Measurements from ENCODE around the gene CNOT4. TPM values are rescaled to one million over a fixed set of nuclear protein-coding genes. Genes with fewer than 3 reads are reported as not detected.

The CNOT4 gene
- total and polyA plus RNA-seq, 10 donors, result 5.3 to 36.9 (median 27.9) TPM

- WGBS, 5 donors, result 93 to 98% (median 97%) methylated on average over 3 of the region's 3 CpGs
- H3K9me3 ChIP-seq, result no peaks in the 10 kb centered on the region
- intact Hi-C loops (cut with DNase I; ENCODE audit: low total_unique reads), result no loop called here
- no peak overlapping the region for H3K4me3 ChIP-seq
- H3K4me1 ChIP-seq, result peaks cover 0 to 62% (median 7%) of the 10 kb centered on the region in 6 donors
- H3K27ac ChIP-seq, result no peak overlapping the region
- DNase-seq, result no peak
- TF ChIP-seq POLR2A (IDR thresholded peaks at IDR 0.05) (no peak), CTCF (IDR thresholded peaks at IDR 0.05 in 8 of 11, conservative IDR thresholded peaks at IDR 0.05 in 3 of 11) (no peak), POLR2AphosphoS5 (IDR thresholded peaks at IDR 0.05) (no peak)
- peaks cover 0 to 7% (median 0%) of the 10 kb centered on the region in 6 donors for H3K36me3 ChIP-seq
- H3K27me3 ChIP-seq (replicated peaks in 1 of 7), result no peaks in the 10 kb centered on the region
Observed at GRCh38 chr7:135489791-135490190, 20.1 kb downstream of the CNOT4 start.

DNA sequence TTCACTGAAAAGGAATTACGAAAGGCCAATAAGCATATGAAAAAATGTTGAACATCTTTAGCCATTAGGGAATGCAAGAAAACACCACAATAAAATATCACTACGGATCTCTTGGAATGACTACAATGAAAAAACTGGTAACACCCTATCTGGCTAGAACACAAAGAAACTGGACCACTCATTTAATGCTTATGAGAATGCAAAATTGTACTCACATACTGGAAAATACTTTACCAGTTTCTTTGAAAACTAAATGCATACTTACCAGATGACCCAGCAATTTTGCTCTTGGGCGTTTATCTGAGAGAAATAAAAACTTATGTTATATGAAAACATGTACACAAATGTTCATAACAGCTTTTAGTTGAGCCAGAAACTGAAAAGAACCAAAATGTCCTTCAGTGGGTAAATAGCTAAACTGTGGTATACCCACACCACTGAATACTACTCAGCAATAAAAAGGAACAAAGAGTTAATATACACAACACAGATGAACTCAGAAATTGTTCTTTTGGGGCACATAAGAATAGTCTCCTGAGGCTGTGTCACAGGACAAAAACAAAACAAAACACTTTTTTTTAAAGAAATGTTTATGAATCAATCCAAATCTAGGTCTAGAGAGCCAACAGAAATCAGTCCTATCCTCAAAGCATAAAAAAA is 23.5 kb downstream of the CNOT4 start:
- no peak for DNase-seq
- peaks cover 0 to 30% (median 0%) of the 10 kb centered on the region in 6 donors for H3K36me3 ChIP-seq
- no peaks in the 10 kb centered on the region for H3K27me3 ChIP-seq (replicated peaks in 1 of 7)
- H3K4me3 ChIP-seq, result no peak overlapping the region
- intact Hi-C loops (cut with DNase I; ENCODE audit: low total_unique reads), result no loop called here
- TF ChIP-seq CTCF (IDR thresholded peaks at IDR 0.05 in 8 of 11, conservative IDR thresholded peaks at IDR 0.05 in 3 of 11) (no peak), POLR2AphosphoS5 (IDR thresholded peaks at IDR 0.05) (no peak), POLR2A (IDR thresholded peaks at IDR 0.05) (no peak)
- H3K9me3 ChIP-seq, result no peaks in the 10 kb centered on the region
- WGBS, 5 donors, result 78 to 96% (median 90%) methylated on average over 3 of the region's 3 CpGs
- H3K27ac ChIP-seq, result no peak overlapping the region
- H3K4me1 ChIP-seq, result peaks cover 0 to 53% (median 9%) of the 10 kb centered on the region in 6 donors

GRCh38 chr7:135481598-135481979 is 28.3 kb downstream of the CNOT4 start:
- no peaks in the 10 kb centered on the region for H3K9me3 ChIP-seq

More at GRCh38 chr7:135481598-135481979, 28.3 kb downstream of the CNOT4 start:
- Histone ChIP-seq H3K27ac (no peak overlapping the region), H3K27me3 (replicated peaks in 1 of 7) (no peaks in the 10 kb centered on the region), H3K4me3 (no peak overlapping the region), H3K4me1 (peaks cover 0 to 45% (median 8%) of the 10 kb centered on the region in 6 donors), H3K36me3 (peaks cover 0 to 50% (median under 1%) of the 10 kb centered on the region in 6 donors)
- DNase-seq, result no peak
- intact Hi-C loops (cut with DNase I; ENCODE audit: low total_unique reads), result no loop called here
- no peak for TF ChIP-seq CTCF (IDR thresholded peaks at IDR 0.05 in 8 of 11, conservative IDR thresholded peaks at IDR 0.05 in 3 of 11)
- no peak for TF ChIP-seq POLR2A (IDR thresholded peaks at IDR 0.05)
- TF ChIP-seq POLR2AphosphoS5 (IDR thresholded peaks at IDR 0.05), result no peak

Data from spleen (tissue), 11 donors.